GM21619 (cell line): ENCODE measurements around the gene CTAG1B.
"Not testable (repeated sequence)": the region's sequence is repeated elsewhere in the genome, so short reads cannot be mapped to it uniquely, and the experiment has no call there.

Experiments used
- ATAC-seq: cut with Tn5 transposase; IDR thresholded peaks from one replicate; pipeline ENCODE4 v1.9.1; 2021; ENCODE audit not compliant: unreplicated experiment

The CTAG1B gene

GRCh38 chrX:154628960-154629359 lies 9.9 kb upstream of the CTAG1B start:
- ATAC-seq, result not testable (repeated sequence)

- not testable (repeated sequence) for ATAC-seq
Observed at GRCh38 chrX:154620767-154621414, 1.8 kb upstream of the CTAG1B start.

GRCh38 chrX:154613586-154613985 lies 5.5 kb downstream of the CTAG1B start:
- ATAC-seq, result not testable (repeated sequence)

GRCh38 chrX:154611146-154611545 lies 7.9 kb downstream of the CTAG1B start:
- ATAC-seq, result not testable (repeated sequence)

- not testable (repeated sequence) for ATAC-seq
Observed at GRCh38 chrX:154608823-154609222, 10.3 kb downstream of the CTAG1B start.

- not testable (repeated sequence) for ATAC-seq
Observed at GRCh38 chrX:154607976-154608375, 11.1 kb downstream of the CTAG1B start.

GRCh38 chrX:154607370-154607769 lies 11.7 kb downstream of the CTAG1B start:
- ATAC-seq, result no peak

- ATAC-seq, result no peak
Observed at GRCh38 chrX:154605566-154605965, 13.5 kb downstream of the CTAG1B start.

GRCh38 chrX:154603438-154604430 lies 15.3 kb downstream of the CTAG1B start:
- ATAC-seq, result no peak

- no peak for ATAC-seq
Observed at GRCh38 chrX:154602766-154603437, 16.2 kb downstream of the CTAG1B start.

GRCh38 chrX:154602226-154602625 lies 16.9 kb downstream of the CTAG1B start:
- no peak for ATAC-seq

GRCh38 chrX:154600759-154601374 lies 18.2 kb downstream of the CTAG1B start:
- ATAC-seq, result no peak

GRCh38 chrX:154599531-154599930 lies 19.6 kb downstream of the CTAG1B start:
- ATAC-seq, result no peak

- no peak for ATAC-seq
Observed at GRCh38 chrX:154598656-154599055, 20.4 kb downstream of the CTAG1B start.

GRCh38 chrX:154597221-154597620 lies 21.9 kb downstream of the CTAG1B start:
- no peak for ATAC-seq

GRCh38 chrX:154596290-154596929 lies 22.7 kb downstream of the CTAG1B start:
- no peak for ATAC-seq

- ATAC-seq, result no peak
Observed at GRCh38 chrX:154595559-154596249, 23.4 kb downstream of the CTAG1B start.

GRCh38 chrX:154594491-154594890 lies 24.6 kb downstream of the CTAG1B start:
- no peak for ATAC-seq

GRCh38 chrX:154593201-154593600 lies 25.9 kb downstream of the CTAG1B start:
- ATAC-seq, result no peak

GRCh38 chrX:154592505-154592904 lies 26.6 kb downstream of the CTAG1B start:
- ATAC-seq, result no peak
